Hepatocyte (in vitro differentiated cells): ENCODE measurements around the gene NPIPB2.

ENCODE experiments used
- CTCF ChIP-seq: fragments of 200-600 bp; sonication (generic); IDR thresholded peaks from 2 replicates; pipeline ENCODE4 v1.5.1; 2016; ENCODE audit warnings: antibody characterized with exemption, mild to moderate bottlenecking; ENCODE audit not compliant: poor library complexity
- EZH2 ChIP-seq: fragments of 200-600 bp; sonication (generic); IDR thresholded peaks from 2 replicates; pipeline ENCODE4 v1.6.1; 2016; ENCODE audit warnings: antibody characterized with exemption, mild to moderate bottlenecking, borderline replicate concordance

GRCh38 chr16:11892761-11893160 lies 49.1 kb downstream of the NPIPB2 start:
- TF ChIP-seq EZH2 (no peak), CTCF (no peak)
